ENCODE measurements around the gene TRAF3.
A peak's percentile ranks its signal among the peaks of the same experiment; 100 is the strongest.

TRAF3 gene

GRCh38 chr14:102778338-102779083 is 1.3 kb downstream of the TRAF3 start:
- no peak for DNase-seq

- peak; percentile 38 for DNase-seq
Observed at GRCh38 chr14:102779084-102779462, 1.8 kb downstream of the TRAF3 start.

GRCh38 chr14:102779574-102780315 is 2.5 kb downstream of the TRAF3 start:
- no peak for DNase-seq

- DNase-seq: no peak
Observed at GRCh38 chr14:102781063-102781462, 3.8 kb downstream of the TRAF3 start.

GRCh38 chr14:102782974-102783373 is 5.7 kb downstream of the TRAF3 start:
- DNase-seq: no peak

GRCh38 chr14:102784892-102785594 is 7.8 kb downstream of the TRAF3 start:
- no peak for DNase-seq

- no peak for DNase-seq
Observed at GRCh38 chr14:102785595-102785963, 8.3 kb downstream of the TRAF3 start.

GRCh38 chr14:102786768-102787167 is 9.5 kb downstream of the TRAF3 start:
- no peak for DNase-seq

GRCh38 chr14:102789349-102789748 is 12.1 kb downstream of the TRAF3 start:
- no peak for DNase-seq

- DNase-seq: no peak
Observed at GRCh38 chr14:102793531-102794328, 16.5 kb downstream of the TRAF3 start.

- peak; percentile 93 for DNase-seq
Observed at GRCh38 chr14:102795060-102795925, 18.0 kb downstream of the TRAF3 start.

- no peak for DNase-seq
Observed at GRCh38 chr14:102796661-102797190, 19.5 kb downstream of the TRAF3 start.

- no peak for DNase-seq
Observed at GRCh38 chr14:102798926-102799325, 21.7 kb downstream of the TRAF3 start.

GRCh38 chr14:102799684-102800562 is 22.7 kb downstream of the TRAF3 start:
- DNase-seq: peak; percentile 96

- no peak for DNase-seq
Observed at GRCh38 chr14:102802834-102803523, 25.7 kb downstream of the TRAF3 start.

- DNase-seq: no peak
Observed at GRCh38 chr14:102804858-102805257, 27.6 kb downstream of the TRAF3 start.

- DNase-seq: peak; percentile 58
Observed at GRCh38 chr14:102805371-102805891, 28.2 kb downstream of the TRAF3 start.

GRCh38 chr14:102805941-102806340 is 28.7 kb downstream of the TRAF3 start:
- no peak for DNase-seq

- no peak for DNase-seq
Observed at GRCh38 chr14:102806447-102806846, 29.2 kb downstream of the TRAF3 start.

Data from fibroblast of skin of scalp (primary cell).